ENCODE data around the gene MYOG.

The MYOG gene

GRCh38 chr1:203038891-203039608 lies 46.8 kb downstream of the MYOG start:
- peak; percentile 88 for ATAC-seq
- TF ChIP-seq POU6F1 (CRISPR knock-in tag; IDR thresholded peaks at IDR 0.05; ENCODE audit: borderline replicate concordance, low read depth) (no peak), ISL1 (CRISPR knock-in tag; IDR thresholded peaks at IDR 0.05) (no peak), CREB5 (CRISPR knock-in tag; IDR thresholded peaks at IDR 0.05; ENCODE audit: low read depth) (no peak), CSDC2 (CRISPR knock-in tag; IDR thresholded peaks at IDR 0.05) (no peak)

- TF ChIP-seq CREB5 (CRISPR knock-in tag; IDR thresholded peaks at IDR 0.05; ENCODE audit: low read depth) (no peak), ZNF8 (CRISPR knock-in tag; IDR thresholded peaks at IDR 0.05) (no peak)
- peak; percentile 89 for ATAC-seq
Observed at GRCh38 chr1:203038217-203038741, 47.5 kb downstream of the MYOG start.

GRCh38 chr1:203037509-203038190 lies 48.2 kb downstream of the MYOG start:
- peak; percentile 10 for ATAC-seq
- TF ChIP-seq ZNF70 (CRISPR knock-in tag; IDR thresholded peaks at IDR 0.05) (no peak), ESRRG (CRISPR knock-in tag; IDR thresholded peaks at IDR 0.05) (no peak), ZNF565 (CRISPR knock-in tag; conservative IDR thresholded peaks at IDR 0.05; ENCODE audit: low read depth) (no peak), ARNTL (CRISPR knock-in tag; IDR thresholded peaks at IDR 0.05; ENCODE audit: borderline replicate concordance, low read depth) (no peak), ISL1 (CRISPR knock-in tag; IDR thresholded peaks at IDR 0.05) (no peak)

GRCh38 chr1:203036537-203036936 lies 49.3 kb downstream of the MYOG start:
- no peak for ATAC-seq
- TF ChIP-seq GLIS3 (CRISPR knock-in tag; IDR thresholded peaks at IDR 0.05) (no peak), POU6F1 (CRISPR knock-in tag; IDR thresholded peaks at IDR 0.05; ENCODE audit: borderline replicate concordance, low read depth) (no peak), PATZ1 (CRISPR knock-in tag; IDR thresholded peaks at IDR 0.05; ENCODE audit: borderline replicate concordance) (no peak), BACH2 (CRISPR knock-in tag; IDR thresholded peaks at IDR 0.05; ENCODE audit: borderline replicate concordance) (no peak), ZNF70 (CRISPR knock-in tag; IDR thresholded peaks at IDR 0.05) (no peak), ZFP3 (CRISPR knock-in tag; IDR thresholded peaks at IDR 0.05) (no peak), ISL1 (CRISPR knock-in tag; IDR thresholded peaks at IDR 0.05) (no peak), ZFP30 (CRISPR knock-in tag; IDR thresholded peaks at IDR 0.05) (no peak), OSR1 (CRISPR knock-in tag; IDR thresholded peaks at IDR 0.05) (no peak), CSRNP3 (CRISPR knock-in tag; IDR thresholded peaks at IDR 0.05) (no peak), ARNTL (CRISPR knock-in tag; IDR thresholded peaks at IDR 0.05; ENCODE audit: borderline replicate concordance, low read depth) (no peak), TCF4 (CRISPR knock-in tag; IDR thresholded peaks at IDR 0.05; ENCODE audit: borderline replicate concordance) (no peak), TSHZ2 (CRISPR knock-in tag; IDR thresholded peaks at IDR 0.05) (no peak)

Data from SK-N-SH treated with all-trans-retinoic acid at 6 μM for 48 hours (cell line).